Measurements from ENCODE around the gene ABCC3.

ABCC3 gene

DNA sequence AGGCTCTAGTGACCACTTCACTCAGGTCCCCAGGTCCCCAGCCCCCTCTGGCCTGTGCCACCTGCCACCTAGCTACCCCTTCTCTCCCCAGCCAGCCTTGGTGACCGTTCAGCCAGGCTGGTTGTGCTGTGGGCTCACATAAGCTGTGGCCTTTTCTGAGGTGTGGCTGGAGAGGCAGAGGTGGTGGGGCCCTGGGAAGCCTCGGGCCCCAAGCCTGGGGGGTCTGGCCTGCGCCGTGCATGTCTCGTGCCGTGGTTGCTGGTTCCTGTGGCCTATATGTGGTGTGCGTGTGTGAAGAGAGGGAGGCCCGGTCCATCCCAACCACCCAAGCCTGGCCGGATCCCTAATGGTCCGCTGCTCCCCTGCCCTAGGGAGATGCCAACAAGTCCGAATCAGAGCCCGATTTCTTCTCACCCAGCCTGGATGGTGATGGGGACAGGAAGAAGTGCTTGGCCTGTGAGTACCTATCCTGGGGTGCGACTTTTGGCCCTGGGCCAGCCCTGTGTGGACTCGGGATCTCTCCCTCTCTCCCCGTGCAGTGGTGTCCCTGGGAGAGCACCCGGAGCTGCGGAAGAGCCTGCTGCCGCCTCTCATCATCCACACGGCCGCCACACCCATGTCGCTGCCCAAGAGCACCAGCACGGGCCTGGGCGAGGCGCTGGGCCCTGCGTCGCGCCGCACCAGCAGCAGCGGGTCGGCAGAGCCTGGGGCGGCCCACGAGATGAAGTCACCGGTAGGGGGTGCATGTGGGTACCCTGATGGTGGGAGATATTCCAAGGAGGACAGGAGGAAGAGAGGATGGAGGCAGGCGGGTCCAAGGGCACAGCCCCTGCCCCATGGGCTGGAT, 38.3 kb upstream of the ABCC3 start:
- H3K4me1 Mint-ChIP-seq = no peaks in the 10 kb centered on the region
- no peaks in the 10 kb centered on the region for H3K9me3 Mint-ChIP-seq
- ATAC-seq = no peak
- H3K36me3 Mint-ChIP-seq (ENCODE audit: low read depth) = no peaks in the 10 kb centered on the region
- no peak for DNase-seq
- no peaks in the 10 kb centered on the region for H3K27me3 Mint-ChIP-seq
- no peak overlapping the region for H3K4me3 Mint-ChIP-seq
- no peak overlapping the region for H3K27ac Mint-ChIP-seq

DNA sequence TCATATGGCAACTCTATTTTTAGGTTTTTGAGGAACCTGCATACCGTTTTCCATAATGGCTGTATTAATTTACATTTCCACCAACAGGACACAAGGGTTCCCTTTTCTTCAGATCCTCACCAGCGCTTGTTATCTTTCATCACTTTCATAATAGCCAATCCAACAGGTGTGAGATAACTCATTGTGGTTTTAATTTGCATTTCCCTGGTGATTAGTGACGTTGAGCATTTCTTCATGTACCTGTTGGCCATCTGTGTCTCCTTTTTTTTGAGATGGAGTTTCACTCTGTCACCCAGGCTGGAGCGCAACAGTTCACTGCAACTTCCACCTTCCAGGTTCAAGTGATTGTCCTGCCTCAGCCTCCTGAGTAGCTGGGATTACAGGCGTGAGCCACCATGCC, 36.2 kb upstream of the ABCC3 start:
- Mint-ChIP-seq H3K36me3 (ENCODE audit: low read depth) (no peaks in the 10 kb centered on the region), H3K27me3 (peaks cover 12% of the 10 kb centered on the region), H3K4me1 (no peaks in the 10 kb centered on the region), H3K9me3 (no peaks in the 10 kb centered on the region), H3K4me3 (no peak overlapping the region), H3K27ac (no peak overlapping the region)
- DNase-seq (no peak), ATAC-seq (no peak)

DNA sequence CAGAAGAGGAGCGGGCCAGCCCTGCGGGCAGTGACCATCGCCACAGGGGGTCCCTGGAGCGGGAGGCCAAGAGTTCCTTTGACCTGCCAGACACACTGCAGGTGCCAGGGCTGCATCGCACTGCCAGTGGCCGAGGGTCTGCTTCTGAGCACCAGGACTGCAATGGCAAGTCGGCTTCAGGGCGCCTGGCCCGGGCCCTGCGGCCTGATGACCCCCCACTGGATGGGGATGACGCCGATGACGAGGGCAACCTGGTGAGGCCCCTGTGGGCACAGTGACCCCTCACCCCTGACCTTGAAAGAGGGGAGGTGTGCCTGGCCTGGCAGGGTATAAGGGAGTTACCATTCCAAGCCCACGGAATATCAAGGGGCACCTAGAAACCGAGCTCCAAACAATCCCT, 35.1 kb upstream of the ABCC3 start:
- H3K27ac Mint-ChIP-seq = no peak overlapping the region
- ATAC-seq (no peak), DNase-seq (no peak)
- H3K27me3 Mint-ChIP-seq = peaks cover 14% of the 10 kb centered on the region
- no peaks in the 10 kb centered on the region for H3K36me3 Mint-ChIP-seq (ENCODE audit: low read depth)
- no peaks in the 10 kb centered on the region for H3K9me3 Mint-ChIP-seq
- H3K4me1 Mint-ChIP-seq = no peaks in the 10 kb centered on the region
- no peak overlapping the region for H3K4me3 Mint-ChIP-seq

DNA sequence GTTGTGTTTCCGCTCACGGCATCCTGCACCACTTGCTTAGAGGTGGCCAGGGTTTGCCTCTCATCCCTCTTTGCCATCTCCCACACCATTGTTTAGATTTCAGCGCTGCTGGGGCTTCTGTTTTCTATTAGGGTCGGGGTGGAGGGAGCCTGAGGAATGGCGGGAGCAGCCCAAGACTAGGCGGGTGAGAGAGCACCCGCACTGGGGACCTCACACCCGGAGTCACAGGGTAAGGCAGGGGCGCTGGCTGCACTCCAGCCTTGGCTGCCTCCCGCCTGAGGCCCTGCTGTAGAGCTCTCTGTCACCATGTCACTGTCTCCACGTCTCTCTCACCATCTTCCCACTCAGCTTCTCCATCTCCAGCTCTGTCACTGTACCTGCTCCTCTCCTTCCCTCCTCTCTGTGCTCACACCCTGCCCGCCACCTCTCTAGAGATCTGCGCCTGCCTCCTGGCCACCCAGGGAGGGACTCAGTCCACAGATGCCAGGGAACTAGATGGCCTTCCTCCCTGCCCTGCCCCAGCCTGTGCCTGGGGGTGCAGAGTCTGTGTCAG, 32.8 kb upstream of the ABCC3 start:
- Mint-ChIP-seq H3K4me3 (no peak overlapping the region), H3K27ac (no peak overlapping the region), H3K9me3 (no peaks in the 10 kb centered on the region), H3K27me3 (peaks cover 22% of the 10 kb centered on the region), H3K36me3 (ENCODE audit: low read depth) (no peaks in the 10 kb centered on the region), H3K4me1 (no peaks in the 10 kb centered on the region)
- ATAC-seq (no peak), DNase-seq (no peak)

DNA sequence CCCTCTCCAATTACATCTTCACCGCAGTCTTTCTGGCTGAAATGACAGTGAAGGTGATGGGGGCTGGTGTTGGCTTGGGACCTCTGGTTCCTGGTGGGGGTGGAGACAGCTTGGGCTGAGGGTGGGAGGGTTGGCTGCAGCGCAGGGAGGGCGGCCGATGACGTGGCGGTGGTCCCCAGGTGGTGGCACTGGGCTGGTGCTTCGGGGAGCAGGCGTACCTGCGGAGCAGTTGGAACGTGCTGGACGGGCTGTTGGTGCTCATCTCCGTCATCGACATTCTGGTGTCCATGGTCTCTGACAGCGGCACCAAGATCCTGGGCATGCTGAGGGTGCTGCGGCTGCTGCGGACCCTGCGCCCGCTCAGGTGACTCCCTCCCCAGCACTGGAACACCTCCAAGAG, 31.8 kb upstream of the ABCC3 start:
- Mint-ChIP-seq H3K27ac (no peak overlapping the region), H3K27me3 (peaks cover 24% of the 10 kb centered on the region), H3K4me1 (no peaks in the 10 kb centered on the region), H3K9me3 (no peaks in the 10 kb centered on the region), H3K4me3 (no peak overlapping the region), H3K36me3 (ENCODE audit: low read depth) (no peaks in the 10 kb centered on the region)
- DNase-seq (no peak), ATAC-seq (no peak)

DNA sequence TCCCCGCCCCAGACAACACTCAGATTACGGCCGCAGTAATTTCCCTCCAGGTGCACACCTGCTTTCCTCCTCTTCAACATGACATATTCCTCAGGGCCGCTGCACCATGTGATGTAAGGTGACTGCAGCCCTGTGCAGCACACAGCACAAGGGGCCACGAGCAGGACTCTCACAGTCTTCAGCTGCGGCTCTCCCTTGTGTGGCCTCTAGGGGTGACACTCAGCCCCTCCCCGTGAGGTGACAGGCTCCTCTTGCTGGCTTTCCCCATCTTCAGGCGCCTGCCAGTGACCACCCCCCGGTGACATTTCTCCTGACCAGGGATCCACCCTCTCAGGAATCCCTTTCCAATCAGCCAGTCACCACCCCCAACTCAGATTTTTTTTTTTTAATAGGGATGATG, 31.3 kb upstream of the ABCC3 start:
- no peaks in the 10 kb centered on the region for H3K36me3 Mint-ChIP-seq (ENCODE audit: low read depth)
- ATAC-seq = peak; percentile 42

DNA sequence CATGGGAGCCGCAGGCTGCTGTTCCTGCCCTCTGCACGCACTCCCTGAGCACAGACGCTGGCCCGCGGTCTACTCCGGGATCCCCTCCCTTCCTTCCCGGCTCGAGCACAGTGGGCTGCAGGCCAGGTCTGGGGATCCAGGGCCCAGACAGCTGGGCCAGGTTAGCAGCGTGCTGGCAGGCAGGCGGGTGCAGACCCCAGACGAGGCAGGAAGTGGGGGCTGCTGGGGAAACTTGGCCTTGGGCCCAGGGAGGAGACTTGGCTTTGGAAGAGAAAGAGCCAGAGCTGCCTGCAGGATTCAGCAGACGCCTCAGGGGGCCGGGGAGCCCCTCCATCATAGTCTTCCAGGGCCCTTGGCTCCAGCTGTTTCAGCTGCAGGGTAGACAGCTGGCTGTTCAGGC, 30.2 kb upstream of the ABCC3 start:
- ATAC-seq (no peak), DNase-seq (no peak)
- Mint-ChIP-seq H3K9me3 (no peaks in the 10 kb centered on the region), H3K27me3 (peaks cover 24% of the 10 kb centered on the region), H3K4me1 (no peaks in the 10 kb centered on the region), H3K4me3 (no peak overlapping the region), H3K27ac (no peak overlapping the region), H3K36me3 (ENCODE audit: low read depth) (no peaks in the 10 kb centered on the region)

More for the DNA sequence above, 31.3 kb upstream of the ABCC3 start:
- H3K4me3 Mint-ChIP-seq = no peak overlapping the region
- no peak for DNase-seq
- H3K9me3 Mint-ChIP-seq = no peaks in the 10 kb centered on the region
- H3K4me1 Mint-ChIP-seq = no peaks in the 10 kb centered on the region
- peaks cover 24% of the 10 kb centered on the region for H3K27me3 Mint-ChIP-seq
- H3K27ac Mint-ChIP-seq = no peak overlapping the region

DNA sequence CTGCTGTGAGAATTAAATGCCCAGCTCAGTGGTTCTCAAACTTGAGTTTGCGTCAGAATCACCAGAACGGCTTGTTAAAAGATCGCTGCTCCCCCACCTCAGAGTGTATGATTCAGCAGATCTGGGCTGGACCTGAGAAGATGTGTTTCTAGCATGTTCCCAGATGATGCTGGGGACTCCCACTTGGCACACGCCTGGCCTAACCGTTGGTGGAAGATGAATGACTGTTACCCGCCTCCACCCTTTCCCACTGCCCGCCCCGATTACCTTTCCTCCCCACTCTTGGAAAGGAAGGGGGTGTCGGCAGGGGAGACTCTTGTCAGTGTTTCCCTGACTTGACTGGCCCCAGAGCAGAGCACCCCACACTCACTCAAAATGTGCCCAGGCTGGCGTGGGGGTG, 29.3 kb upstream of the ABCC3 start:
- Mint-ChIP-seq H3K4me3 (no peak overlapping the region), H3K36me3 (ENCODE audit: low read depth) (no peaks in the 10 kb centered on the region), H3K9me3 (no peaks in the 10 kb centered on the region), H3K27me3 (peaks cover 24% of the 10 kb centered on the region), H3K4me1 (no peaks in the 10 kb centered on the region), H3K27ac (no peak overlapping the region)
- ATAC-seq (no peak), DNase-seq (no peak)

DNA sequence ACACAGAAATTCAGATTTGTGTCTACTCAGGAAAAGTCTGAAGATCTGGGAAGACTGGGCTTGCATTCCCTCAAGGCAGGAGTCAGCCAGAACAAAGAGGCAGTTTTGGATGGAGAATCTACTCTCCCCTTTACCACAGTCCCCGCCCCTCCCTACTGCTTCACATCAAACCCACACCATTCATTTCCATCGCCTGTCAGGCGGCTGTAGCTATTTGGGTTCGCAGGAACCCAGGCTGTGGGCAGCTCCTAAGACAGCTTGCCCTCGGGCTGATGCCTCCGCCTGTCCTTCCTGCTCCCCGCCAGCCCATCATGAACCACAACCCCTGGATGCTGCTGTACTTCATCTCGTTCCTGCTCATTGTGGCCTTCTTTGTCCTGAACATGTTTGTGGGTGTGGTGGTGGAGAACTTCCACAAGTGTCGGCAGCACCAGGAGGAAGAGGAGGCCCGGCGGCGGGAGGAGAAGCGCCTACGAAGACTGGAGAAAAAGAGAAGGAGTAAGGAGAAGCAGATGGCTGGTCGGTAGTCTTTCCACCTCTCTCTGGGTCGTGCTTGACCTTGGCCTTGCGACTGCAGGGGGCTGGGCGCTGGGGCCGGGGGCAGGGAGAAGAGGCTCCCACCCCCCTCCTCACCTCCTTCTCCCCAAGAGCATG, 27.0 kb upstream of the ABCC3 start:
- no peaks in the 10 kb centered on the region for H3K9me3 Mint-ChIP-seq
- H3K27me3 Mint-ChIP-seq = peaks cover 17% of the 10 kb centered on the region
- H3K27ac Mint-ChIP-seq = no peak overlapping the region
- no peak overlapping the region for H3K4me3 Mint-ChIP-seq
- DNase-seq (no peak), ATAC-seq (no peak)
- H3K4me1 Mint-ChIP-seq = no peaks in the 10 kb centered on the region
- H3K36me3 Mint-ChIP-seq (ENCODE audit: low read depth) = no peaks in the 10 kb centered on the region

DNA sequence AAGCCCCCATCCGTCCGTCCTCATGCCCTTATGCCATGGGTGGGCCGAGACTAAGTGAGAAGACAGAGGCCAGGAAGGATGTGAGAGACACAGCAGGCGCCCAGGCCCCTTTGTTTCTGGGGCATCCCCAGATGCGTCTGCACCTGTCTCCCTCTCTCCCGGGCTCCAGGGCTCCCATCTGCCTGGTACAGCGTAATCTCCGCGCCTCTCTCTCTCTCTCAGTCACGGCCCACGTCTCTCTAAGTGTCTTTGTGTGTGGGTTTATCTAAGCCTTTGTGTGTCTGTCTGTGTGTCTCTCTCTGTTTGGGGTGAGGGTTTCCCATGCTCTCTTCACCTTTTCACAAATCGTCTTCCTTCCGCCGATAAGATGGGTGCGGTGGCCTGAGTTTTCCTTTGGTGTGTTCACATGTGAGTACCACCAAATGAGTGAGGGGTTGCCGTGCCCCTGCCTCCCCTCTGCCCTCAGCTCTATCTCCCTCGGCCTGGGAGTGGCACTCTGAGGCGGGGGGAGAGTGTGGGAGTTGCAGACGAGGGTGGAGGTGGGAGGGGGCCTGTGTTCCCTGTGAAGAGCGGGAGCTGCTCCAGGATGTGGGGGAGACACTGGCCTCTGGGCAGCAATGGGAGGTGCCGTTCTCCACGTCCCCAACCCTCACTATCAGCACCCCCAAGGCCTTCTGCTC, 25.8 kb upstream of the ABCC3 start:
- H3K36me3 Mint-ChIP-seq (ENCODE audit: low read depth) = no peaks in the 10 kb centered on the region
- H3K27ac Mint-ChIP-seq = no peak overlapping the region
- DNase-seq (no peak), ATAC-seq (no peak)
- peaks cover 2% of the 10 kb centered on the region for H3K4me1 Mint-ChIP-seq
- no peak overlapping the region for H3K4me3 Mint-ChIP-seq
- H3K9me3 Mint-ChIP-seq = no peaks in the 10 kb centered on the region
- H3K27me3 Mint-ChIP-seq = peaks cover 9% of the 10 kb centered on the region

DNA sequence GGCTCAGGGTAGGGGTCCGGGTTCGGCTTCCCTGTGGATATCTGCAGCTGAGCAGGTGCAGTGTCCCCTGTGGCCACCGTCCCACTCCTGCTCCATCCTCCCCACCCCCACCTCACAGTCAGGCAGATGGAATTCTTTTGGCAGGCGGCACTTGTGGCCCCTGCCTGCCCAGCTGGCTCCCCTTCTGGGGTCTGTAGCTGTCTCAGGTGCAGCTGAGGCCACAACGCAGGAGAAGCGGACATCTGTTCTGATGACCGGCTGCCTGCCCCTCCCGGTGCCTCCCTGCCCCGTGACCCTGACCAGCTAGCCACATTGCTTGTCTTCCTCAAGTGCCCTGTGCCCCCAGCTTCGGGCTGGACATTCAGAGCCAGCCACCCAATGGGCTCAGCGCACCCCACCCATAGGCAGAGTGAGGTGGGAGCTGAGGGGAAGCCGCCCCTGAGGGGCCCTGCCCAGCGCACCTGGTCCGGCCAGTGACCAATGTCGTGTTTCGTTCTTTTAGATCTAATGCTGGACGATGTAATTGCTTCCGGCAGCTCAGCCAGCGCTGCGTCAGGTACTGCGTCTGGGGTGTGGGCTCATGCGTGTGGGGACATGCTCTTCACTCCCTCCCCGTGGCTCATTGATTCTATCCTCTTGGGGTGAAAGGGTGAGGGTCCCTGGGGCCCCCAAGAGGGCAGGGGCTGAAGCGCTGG, 25.2 kb upstream of the ABCC3 start:
- DNase-seq = no peak
- no peaks in the 10 kb centered on the region for H3K9me3 Mint-ChIP-seq
- H3K4me3 Mint-ChIP-seq = no peak overlapping the region
- ATAC-seq = no peak
- no peaks in the 10 kb centered on the region for H3K36me3 Mint-ChIP-seq (ENCODE audit: low read depth)
- H3K27ac Mint-ChIP-seq = no peak overlapping the region
- peaks cover 9% of the 10 kb centered on the region for H3K27me3 Mint-ChIP-seq
- peaks cover 2% of the 10 kb centered on the region for H3K4me1 Mint-ChIP-seq

DNA sequence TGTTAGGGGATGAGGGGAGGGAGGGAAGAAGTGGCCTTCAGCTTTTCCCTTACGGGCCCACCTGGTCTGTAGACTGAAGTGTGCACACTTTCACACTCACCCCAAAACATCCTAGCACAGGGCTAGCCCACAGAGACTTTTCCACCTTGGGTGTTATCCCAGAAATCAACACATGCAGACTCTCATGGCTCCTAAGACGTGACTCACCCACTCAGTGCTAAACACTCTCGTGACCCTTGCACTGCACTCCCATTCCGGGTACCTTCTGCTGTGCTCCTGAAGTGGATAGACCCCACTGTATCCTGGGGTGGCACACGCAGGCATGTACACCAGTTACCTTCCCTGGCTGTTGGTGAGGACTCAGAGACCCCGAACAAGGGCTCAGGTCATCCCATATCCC, 23.0 kb upstream of the ABCC3 start:
- no peaks in the 10 kb centered on the region for H3K9me3 Mint-ChIP-seq
- no peak overlapping the region for H3K27ac Mint-ChIP-seq
- peaks cover 6% of the 10 kb centered on the region for H3K27me3 Mint-ChIP-seq
- no peaks in the 10 kb centered on the region for H3K36me3 Mint-ChIP-seq (ENCODE audit: low read depth)
- DNase-seq (no peak), ATAC-seq (no peak)
- no peak overlapping the region for H3K4me3 Mint-ChIP-seq
- H3K4me1 Mint-ChIP-seq = peaks cover 2% of the 10 kb centered on the region

DNA sequence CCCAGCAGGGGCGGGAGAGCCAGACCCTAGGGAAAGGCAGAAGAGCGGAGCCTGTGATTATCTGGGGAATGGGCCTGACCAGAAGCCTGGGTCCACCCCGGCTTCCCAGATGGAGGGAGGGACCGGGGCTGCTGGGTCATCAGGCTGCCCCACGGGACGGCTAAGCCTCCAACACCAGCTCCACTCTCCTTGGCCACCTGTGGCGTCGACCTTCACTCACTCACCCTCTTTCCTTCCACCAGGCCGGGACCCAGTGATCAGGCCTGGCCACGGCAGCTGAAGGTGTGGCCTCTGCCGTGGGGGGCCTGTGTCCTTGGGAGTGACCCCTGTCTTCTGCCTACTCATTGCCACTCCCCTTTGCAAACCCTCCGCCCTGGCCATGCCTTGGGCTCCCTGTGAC, 22.4 kb upstream of the ABCC3 start:
- no peaks in the 10 kb centered on the region for H3K36me3 Mint-ChIP-seq (ENCODE audit: low read depth)
- H3K4me1 Mint-ChIP-seq = peaks cover 2% of the 10 kb centered on the region
- no peak for DNase-seq
- no peak for ATAC-seq
- peaks cover 2% of the 10 kb centered on the region for H3K27me3 Mint-ChIP-seq
- no peak overlapping the region for H3K4me3 Mint-ChIP-seq
- H3K9me3 Mint-ChIP-seq = no peaks in the 10 kb centered on the region
- H3K27ac Mint-ChIP-seq = no peak overlapping the region
